Measurements from ENCODE around the gene ZNF207.
"Not testable (repeated sequence)": the region's sequence is repeated elsewhere in the genome, so short reads cannot be mapped to it uniquely, and the experiment has no call there.

ZNF207 gene

GRCh38 chr17:32349854-32350665 is at the start of gene ZNF207:
Gene ZNF207, plus strand, starts transcription at chr17:32350157. Its CDS starts 129 bp downstream, at chr17:32350286.
- peak; percentile 90 for DNase-seq

DNA sequence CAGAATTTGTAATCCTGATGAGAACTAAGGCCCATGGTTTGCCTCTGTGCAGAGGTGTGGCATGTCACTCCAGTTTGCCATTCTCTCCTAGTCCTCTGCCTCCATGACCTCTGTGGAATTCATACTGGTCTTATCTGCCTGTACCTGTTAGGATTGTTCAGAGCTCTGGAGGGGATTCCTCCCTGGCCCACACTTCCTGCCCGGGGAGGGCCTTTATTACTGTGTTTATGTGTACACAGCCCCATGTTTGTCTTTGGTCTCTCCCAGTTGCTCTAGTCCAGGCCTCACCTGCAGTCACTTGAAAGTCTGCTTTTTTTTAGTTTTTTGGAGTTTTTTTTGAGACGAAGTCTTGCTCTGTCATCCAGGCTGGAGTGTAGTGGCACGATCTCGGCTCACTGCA is 47.9 kb upstream of the ZNF207 start:
- no peak for DNase-seq

- no peak for DNase-seq
Observed at GRCh38 chr17:32302860-32303649, 46.9 kb upstream of the ZNF207 start.

- no peak for DNase-seq
Observed at GRCh38 chr17:32303781-32304288, 46.1 kb upstream of the ZNF207 start.

- no peak for DNase-seq
Observed at GRCh38 chr17:32305049-32305448, 44.9 kb upstream of the ZNF207 start.

DNA sequence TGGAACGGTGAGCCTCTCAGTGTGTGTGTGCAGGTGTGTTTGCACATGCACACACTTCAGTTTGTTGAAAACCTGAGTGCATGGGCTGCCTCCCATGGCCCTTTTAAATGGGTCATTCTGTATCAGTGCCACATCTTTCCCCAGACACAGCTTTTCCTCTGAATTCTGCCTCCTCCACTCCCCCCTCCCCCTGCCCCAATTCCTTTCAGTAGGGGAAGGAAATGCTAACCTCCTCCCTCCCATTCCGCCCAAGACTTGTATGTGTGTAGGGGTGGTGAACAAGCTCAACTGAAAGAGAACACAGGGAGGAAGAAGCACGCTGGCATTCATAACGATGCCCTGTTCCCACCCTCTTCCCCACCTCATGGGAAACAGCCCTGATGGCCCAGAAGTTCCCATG is 42.3 kb upstream of the ZNF207 start:
- DNase-seq, result no peak

DNA sequence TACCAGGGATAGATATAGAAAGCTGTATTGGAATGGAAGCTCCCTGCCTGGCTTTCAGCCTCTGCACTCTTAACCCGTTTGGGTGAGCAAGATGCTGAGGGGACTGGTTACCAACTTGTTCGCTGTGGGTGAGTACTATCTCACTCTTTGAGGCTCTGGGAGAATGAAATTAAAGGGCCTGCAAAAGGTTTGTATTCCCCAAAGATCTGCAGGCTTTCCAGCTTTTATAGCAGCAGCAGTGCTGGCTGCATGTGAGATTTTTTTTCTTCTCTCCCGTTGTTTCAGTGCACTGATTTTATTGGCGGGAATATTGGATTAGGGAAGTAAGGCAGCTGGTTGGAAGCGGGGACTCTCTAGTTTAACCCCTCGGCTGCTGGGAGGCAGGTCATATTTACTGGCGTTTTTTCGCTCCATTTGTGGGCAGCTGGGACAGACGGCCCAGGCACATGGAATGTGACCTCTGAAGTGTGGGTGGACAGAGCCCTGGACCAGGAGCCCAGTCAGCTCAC is 38.9 kb upstream of the ZNF207 start:
- DNase-seq, result no peak

- DNase-seq, result peak; percentile 10
Observed at GRCh38 chr17:32314636-32315035, 35.3 kb upstream of the ZNF207 start.

DNA sequence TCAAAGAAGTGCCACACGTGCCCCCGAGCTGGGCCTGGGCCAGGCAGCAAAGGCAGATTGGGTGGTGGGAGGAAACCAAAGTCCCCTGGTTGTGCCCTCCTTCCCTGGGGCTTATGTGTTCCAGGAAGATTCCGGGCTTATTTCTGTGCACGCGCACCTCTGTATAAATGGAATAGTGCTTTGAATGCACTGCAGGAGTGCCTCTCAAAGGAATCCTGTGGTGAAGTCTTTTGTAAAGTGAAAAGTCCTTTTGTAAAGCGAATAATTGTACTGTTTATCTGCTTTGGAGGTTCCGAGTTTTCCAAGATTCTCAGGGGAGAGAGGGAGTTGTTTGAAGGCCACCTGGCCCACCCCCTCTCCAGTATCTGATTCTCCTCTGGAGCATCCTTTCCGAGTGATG is 34.8 kb upstream of the ZNF207 start:
- DNase-seq, result no peak

DNA sequence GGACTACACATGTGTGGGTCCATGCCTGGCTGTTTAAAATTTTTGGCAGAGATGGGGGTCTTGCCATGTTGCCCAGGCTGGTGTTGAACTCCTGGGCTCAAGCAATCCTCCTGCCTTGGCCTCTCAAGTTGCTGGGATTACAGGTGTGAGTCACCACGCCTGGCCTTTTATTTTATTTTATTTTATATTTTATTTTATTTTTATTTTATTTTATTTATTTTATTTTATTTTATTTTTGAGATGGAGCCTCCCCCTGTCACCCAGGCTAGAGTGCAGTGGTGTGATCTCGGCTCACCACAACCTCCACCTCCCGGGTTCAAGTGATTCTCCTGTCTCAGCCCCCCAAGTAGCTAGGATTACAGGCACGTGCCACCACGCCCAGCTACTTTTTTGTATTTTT is 33.3 kb upstream of the ZNF207 start:
- not testable (repeated sequence) for DNase-seq

GRCh38 chr17:32317353-32317752 is 32.6 kb upstream of the ZNF207 start:
- DNase-seq, result no peak

GRCh38 chr17:32318071-32318470 is 31.9 kb upstream of the ZNF207 start:
- DNase-seq, result no peak

- no peak for DNase-seq
Observed at GRCh38 chr17:32319548-32319905, 30.4 kb upstream of the ZNF207 start.

DNA sequence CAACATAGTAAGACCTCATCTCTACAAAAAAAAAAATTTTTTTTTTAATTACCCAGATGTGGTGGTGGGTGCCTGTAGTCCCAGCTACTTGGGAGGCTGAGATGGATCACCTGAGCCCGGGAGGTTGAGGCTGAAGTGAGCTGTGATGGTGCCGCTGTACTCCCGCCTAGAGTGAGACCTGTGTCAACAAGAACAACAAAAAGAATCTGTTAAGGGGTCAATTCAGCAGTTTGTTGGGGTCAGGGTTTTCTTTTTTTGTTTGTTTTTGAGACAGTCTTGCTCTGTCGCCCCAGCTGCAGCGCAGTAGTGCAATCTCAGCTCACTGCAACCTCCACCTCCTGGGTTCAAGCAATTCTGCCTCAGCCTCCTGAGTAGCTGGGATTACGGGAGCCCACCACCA is 29.9 kb upstream of the ZNF207 start:
- DNase-seq, result not testable (repeated sequence)

DNA sequence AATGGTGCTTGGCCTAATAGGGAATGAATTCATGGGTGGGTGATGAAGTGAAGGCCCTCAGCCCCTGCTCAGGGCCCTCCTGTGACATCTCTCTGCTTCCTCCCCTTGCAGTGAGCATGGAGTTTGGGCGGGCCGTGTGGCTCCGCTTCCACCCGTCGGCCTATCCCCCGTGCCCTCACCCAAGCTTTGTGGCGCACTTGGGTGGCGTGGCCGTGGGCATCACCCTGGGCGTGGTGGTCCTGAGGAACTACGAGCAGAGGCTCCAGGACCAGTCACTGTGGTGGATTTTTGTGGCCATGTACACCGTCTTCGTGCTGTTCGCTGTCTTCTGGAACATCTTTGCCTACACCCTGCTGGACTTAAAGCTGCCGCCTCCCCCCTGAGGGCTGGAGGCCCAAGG is 29.1 kb upstream of the ZNF207 start:
- no peak for DNase-seq

DNA sequence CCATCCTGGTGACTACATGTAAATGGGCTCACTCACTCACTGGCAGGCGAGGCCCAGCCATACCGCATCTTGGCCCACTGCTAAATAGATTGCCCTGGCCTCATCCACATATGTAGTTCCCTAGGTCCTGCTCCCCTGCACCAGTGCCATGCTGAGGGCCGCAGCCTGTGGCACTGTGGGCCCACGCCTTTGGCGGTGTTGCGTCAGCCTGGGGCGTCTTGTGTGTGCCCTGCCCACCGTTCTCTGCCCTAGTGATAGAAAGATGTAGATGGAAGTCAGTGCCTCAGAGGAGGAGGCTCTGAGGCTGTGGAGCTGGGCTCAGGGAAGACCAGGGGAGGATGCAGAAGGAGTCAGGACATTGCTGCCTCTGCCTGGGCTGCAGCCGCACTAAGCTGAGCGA is 26.9 kb upstream of the ZNF207 start:
- no peak for DNase-seq

GRCh38 chr17:32323811-32324491 is 26.0 kb upstream of the ZNF207 start:
- DNase-seq, result no peak

DNA sequence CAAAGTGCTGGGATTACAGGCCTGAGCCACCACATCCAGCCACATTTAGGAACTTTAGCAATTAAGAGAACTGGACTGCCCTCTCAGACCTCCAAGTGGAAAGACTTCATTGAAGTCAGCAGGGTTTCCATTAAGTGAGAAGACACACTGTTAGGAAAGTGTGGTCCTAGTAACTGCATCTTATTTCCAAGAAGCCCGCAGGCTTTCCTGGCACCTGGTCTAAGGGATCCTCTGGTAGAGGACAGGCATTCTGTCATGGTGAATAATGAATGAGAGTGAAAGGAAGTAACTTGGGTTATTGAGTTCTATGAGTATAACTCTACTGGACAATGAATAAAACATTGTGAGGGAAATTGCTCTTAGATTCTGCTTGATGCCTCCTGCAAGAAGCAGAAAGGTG is 22.0 kb upstream of the ZNF207 start:
- no peak for DNase-seq

GRCh38 chr17:32330147-32330546 is 19.8 kb upstream of the ZNF207 start:
- DNase-seq, result no peak

- DNase-seq, result no peak
Observed at GRCh38 chr17:32331243-32332040, 18.5 kb upstream of the ZNF207 start.

- no peak for DNase-seq
Observed at GRCh38 chr17:32333187-32333586, 16.8 kb upstream of the ZNF207 start.

GRCh38 chr17:32335046-32335445 is 14.9 kb upstream of the ZNF207 start:
- no peak for DNase-seq

Data from NCI-H446 treated with DMSO at 0.1 percent for 48 hours (cell line).